UCSD-AML1 (cell line): ENCODE results near the gene DCHS2.

Experiments used
- DNase-seq: peaks from one replicate; lab custom pipeline; 2025; ENCODE audit not compliant: unreplicated experiment; lab: John Stamatoyannopoulos, UW

The DCHS2 gene

DNA sequence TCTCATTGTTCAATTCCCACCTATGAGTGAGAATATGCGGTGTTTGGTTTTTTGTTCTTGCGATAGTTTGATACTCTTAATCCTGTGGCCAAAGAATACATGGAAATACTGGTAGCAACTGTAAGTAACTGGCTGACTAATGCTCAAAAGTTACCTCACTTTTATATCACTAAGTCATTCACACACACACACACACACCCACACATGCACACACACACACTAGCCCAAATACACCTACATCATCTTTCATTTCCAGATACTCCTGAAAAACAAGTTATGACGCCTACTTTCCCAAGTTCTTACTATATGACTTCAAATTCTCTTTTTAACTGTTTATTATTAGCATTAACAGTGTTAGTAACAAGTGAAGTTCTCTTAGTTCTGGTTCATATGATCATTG, 101.3 kb downstream of the DCHS2 start:
- no peak for DNase-seq

DNA sequence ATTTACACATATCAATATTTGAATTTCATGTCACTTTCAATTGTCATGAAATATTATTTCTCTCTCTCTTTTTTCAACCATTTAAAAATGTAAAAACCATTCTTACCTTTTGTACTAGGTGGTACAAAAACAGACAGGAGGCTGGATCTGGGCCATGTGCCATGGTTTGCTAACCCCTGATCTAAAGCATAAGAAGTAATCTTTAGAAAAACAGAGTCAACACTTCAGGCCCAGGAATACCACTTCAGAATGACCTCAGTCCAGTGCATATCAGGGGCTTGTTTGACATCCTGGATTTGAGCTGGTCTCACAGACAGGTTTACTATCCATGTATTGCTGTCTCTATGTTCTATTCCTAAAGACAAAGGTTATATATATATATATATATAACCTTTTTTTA, 102.5 kb downstream of the DCHS2 start:
- DNase-seq: no peak

- DNase-seq: no peak
Measured at GRCh38 chr4:154384012-154384411, 107.6 kb downstream of the DCHS2 start.

DNA sequence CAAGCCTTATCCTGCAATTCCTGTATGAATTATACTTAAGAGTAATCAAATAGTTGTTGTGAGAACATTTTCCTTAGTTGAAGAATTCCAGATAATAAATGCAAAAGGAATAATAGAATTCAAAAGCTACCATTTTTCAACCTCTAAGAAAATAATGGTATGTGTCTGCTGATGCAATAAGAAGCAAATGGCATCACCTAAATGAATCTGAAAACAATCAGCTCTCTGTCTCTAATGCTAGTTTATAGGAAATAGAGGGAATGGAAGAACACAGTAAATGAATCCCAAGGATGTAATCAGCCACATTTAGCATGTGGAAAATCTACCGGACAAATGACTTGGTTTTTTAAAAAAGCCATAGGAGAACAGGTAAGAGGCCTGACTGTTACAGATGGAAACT, 115.1 kb downstream of the DCHS2 start:
- no peak for DNase-seq

- no peak for DNase-seq
Measured at GRCh38 chr4:154368060-154368459, 123.5 kb downstream of the DCHS2 start.

- DNase-seq: no peak
Measured at GRCh38 chr4:154367659-154368058, 123.9 kb downstream of the DCHS2 start.

DNA sequence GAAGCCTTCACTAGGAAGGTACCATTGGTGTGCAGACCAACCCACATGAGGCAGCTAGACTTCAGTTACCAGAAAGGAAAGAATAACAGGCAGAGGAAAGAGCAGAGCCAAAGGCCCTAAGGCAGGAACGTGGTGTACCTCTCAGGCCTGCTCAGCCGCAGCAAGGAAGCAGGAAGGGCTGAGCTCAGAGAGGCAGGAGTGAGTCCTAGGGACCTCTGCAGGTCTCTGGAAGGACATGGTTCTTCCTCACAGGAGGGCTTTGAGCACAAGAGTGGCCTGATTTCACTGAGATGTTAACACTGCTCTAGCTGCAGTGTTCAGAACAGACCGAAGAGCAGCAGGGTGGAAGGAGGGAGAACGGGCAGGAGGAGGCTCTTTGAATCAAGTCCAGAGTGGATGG, 124.6 kb downstream of the DCHS2 start:
- peak; percentile 9 for DNase-seq

DNA sequence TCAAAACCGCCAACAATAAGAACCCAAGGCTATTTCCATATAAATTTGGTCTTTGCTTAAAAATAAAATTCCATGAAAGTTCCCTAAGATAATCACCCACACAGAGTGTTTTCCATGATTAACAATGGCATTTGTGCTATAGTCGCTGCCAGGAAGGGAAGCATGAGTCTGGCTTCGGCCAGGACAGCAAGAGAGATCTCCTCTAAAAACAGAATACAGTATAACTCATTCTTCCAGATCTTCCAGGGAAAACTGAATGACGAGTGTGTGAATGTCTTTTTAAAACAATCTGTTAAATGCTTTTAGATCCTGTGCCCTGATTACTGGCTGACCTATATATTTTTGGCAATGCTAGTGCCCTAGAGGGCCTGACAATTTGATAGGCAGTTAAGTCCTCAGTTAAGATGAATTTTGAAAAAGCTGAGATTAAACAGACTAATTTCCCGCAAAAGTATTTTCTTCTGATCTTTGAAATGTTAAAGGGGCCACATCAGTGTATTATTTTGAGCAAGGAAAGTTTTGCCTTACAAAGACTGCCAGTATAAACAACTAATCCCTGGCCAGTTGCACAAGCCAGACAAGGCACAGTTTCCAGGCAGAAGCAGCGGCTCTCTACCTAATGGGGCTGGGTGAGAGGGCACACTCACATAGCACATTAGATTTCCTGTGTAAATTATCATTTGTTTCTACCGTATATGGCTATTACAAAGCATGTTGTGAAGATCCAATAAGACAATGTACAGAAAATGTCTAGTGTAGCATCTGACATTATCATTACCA, 127.3 kb downstream of the DCHS2 start:
- no peak for DNase-seq

DNA sequence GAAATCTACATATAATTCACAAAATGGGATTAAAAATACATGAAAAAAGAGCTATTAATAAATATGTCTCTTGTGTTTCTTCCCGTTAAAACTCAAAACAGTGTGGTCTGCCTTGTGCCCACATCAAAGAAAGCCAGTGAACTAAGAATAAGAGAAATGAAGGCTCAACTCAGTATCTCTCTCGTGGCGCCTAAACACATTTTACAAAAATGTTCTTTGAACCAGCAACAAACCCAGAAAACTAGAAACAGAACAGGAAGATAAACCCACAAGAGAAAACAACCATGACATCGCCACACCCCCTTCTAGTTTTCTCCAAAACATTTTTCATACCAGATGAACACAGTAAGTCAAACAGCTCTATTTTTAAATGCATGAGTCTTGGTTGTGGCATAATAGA, 130.1 kb downstream of the DCHS2 start:
- no peak for DNase-seq

- DNase-seq: no peak
Measured at GRCh38 chr4:154360491-154360890, 131.1 kb downstream of the DCHS2 start.

GRCh38 chr4:154354883-154355282, 136.7 kb downstream of the DCHS2 start:
- DNase-seq: no peak

- no peak for DNase-seq
Measured at GRCh38 chr4:154349829-154350228, 141.8 kb downstream of the DCHS2 start.

GRCh38 chr4:154348657-154349056, 142.9 kb downstream of the DCHS2 start:
- DNase-seq: no peak

DNA sequence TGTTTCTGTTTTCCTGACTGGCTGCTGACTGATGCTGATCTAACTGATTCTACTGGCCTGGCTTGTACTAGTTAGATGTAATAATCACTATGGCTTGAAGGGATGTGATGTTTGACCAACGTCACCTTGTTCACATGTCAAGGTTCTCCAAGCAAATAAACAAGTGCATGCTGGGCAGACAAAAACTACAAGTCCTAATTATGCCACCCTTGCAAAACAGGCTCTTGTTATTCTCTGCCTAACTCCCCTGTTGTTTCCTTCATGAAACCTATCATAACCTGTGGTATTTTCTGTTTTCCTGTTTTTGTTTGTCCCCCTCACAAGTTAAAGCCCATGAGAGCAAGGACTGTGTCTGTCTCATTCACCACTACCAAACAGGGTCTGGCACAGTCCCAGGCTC, 146.2 kb downstream of the DCHS2 start:
- no peak for DNase-seq

- DNase-seq: peak; percentile 9
Measured at GRCh38 chr4:154344686-154345085, 146.9 kb downstream of the DCHS2 start.

GRCh38 chr4:154343651-154344050, 147.9 kb downstream of the DCHS2 start:
- DNase-seq: no peak

- DNase-seq: no peak
Measured at GRCh38 chr4:154341448-154341847, 150.2 kb downstream of the DCHS2 start.

- DNase-seq: no peak
Measured at GRCh38 chr4:154335588-154335987, 156.0 kb downstream of the DCHS2 start.

DNA sequence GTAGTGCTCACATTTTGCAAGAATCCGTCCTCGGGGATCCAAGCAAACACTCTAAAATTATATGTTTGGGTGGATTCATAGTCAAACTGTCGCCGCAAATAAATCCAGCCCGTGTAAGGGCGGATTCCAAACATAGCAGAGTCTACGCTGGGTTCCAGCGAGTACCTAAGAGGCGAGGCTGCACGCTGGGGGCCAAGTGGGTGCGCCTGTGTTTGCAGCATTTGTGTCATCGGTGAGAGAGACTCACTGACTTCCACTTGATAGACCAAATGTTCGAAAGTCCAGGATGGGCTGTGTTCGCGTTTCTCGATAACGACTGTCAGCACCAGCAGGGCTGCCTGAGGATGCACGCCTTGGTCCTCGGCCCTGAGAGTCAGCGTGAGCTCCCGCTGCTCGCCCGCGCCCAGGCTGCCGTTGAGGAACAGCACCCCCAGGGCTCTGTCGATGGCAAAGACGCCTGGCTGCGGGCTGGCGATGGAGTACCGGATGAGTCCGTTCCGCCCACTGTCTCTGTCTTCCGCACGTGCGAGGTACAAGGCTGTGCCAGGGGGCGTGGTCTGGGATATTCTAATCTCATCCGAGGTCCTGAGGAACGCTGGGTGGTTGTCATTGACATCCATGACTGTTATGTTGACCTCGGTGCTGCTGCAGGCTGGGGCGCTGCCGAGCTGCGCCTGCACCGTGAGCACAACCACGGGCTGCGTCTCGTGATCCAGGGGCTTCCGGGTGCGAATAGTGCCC, 158.7 kb downstream of the DCHS2 start:
- peak; percentile 28 for DNase-seq

GRCh38 chr4:154329939-154330338, 161.7 kb downstream of the DCHS2 start:
- DNase-seq: no peak

- DNase-seq: peak; percentile 12
Measured at GRCh38 chr4:154329268-154329868, 162.2 kb downstream of the DCHS2 start.

- no peak for DNase-seq
Measured at GRCh38 chr4:154328030-154328429, 163.6 kb downstream of the DCHS2 start.
